Activated CD4-positive, alpha-beta T cell treated with anti-CD3 and anti-CD28 coated beads, Interleukin-2, amount 50 U/mL, for 24 hours (primary cell): Measurements from ENCODE around the gene PROS1.
"Not testable (repeated sequence)": the region's sequence is repeated elsewhere in the genome, so short reads cannot be mapped to it uniquely, and the experiment has no call there.

ENCODE experiments used
- DNase-seq, 2 donors: peaks; one replicate each; pipeline ENCODE4 v3.0.0-alpha.2; 2020; ENCODE audit warnings: low read depth in 1 of 2, low spot score in 1 of 2

Gene PROS1

GRCh38 chr3:93969997-93970396, 3.7 kb downstream of the PROS1 start:
- no peak for DNase-seq

- no peak for DNase-seq
Measured at GRCh38 chr3:93969443-93969842, 4.3 kb downstream of the PROS1 start.

- DNase-seq: not testable (repeated sequence)
Measured at GRCh38 chr3:93965106-93965505, 8.6 kb downstream of the PROS1 start.

- no peak for DNase-seq
Measured at GRCh38 chr3:93962798-93963197, 10.9 kb downstream of the PROS1 start.

GRCh38 chr3:93961489-93961888, 12.2 kb downstream of the PROS1 start:
- DNase-seq: no peak

GRCh38 chr3:93961026-93961425, 12.7 kb downstream of the PROS1 start:
- DNase-seq: no peak

GRCh38 chr3:93949958-93950357, 23.7 kb downstream of the PROS1 start:
- not testable (repeated sequence) for DNase-seq

- DNase-seq: not testable (repeated sequence)
Measured at GRCh38 chr3:93937485-93937884, 36.2 kb downstream of the PROS1 start.

GRCh38 chr3:93936549-93936948, 37.1 kb downstream of the PROS1 start:
- DNase-seq: no peak

- DNase-seq: no peak
Measured at GRCh38 chr3:93934366-93935046, 39.2 kb downstream of the PROS1 start.

GRCh38 chr3:93931597-93932229, 42.0 kb downstream of the PROS1 start:
- DNase-seq: no peak

- DNase-seq: no peak
Measured at GRCh38 chr3:93930041-93930440, 43.7 kb downstream of the PROS1 start.

GRCh38 chr3:93926789-93927188, 46.9 kb downstream of the PROS1 start:
- DNase-seq: no peak

GRCh38 chr3:93924491-93924890, 49.2 kb downstream of the PROS1 start:
- no peak for DNase-seq

GRCh38 chr3:93923006-93923405, 50.7 kb downstream of the PROS1 start:
- no peak for DNase-seq

GRCh38 chr3:93917546-93918029, 56.1 kb downstream of the PROS1 start:
- not testable (repeated sequence) for DNase-seq

- not testable (repeated sequence) for DNase-seq
Measured at GRCh38 chr3:93913623-93914022, 60.1 kb downstream of the PROS1 start.

- DNase-seq: no peak
Measured at GRCh38 chr3:93911206-93911605, 62.5 kb downstream of the PROS1 start.

- DNase-seq: no peak
Measured at GRCh38 chr3:93910097-93910496, 63.6 kb downstream of the PROS1 start.

GRCh38 chr3:93907132-93907531, 66.6 kb downstream of the PROS1 start:
- no peak for DNase-seq

GRCh38 chr3:93906245-93906644, 67.5 kb downstream of the PROS1 start:
- DNase-seq: no peak

- DNase-seq: no peak
Measured at GRCh38 chr3:93904568-93904967, 69.1 kb downstream of the PROS1 start.
